Measurements from ENCODE around the gene UBE2I. TPM values are rescaled to one million over a fixed set of nuclear protein-coding genes. Genes with fewer than 3 reads are reported as not detected.

UBE2I gene
- total and polyA plus RNA-seq, 2 of the 4 experiments (the other 2 are of a cell fraction), result 30.8 to 140 TPM

- ATAC-seq (ENCODE audit: low read depth) (no peak), DNase-seq (no peak)
- H2BK120ac ChIP-seq (ENCODE audit: low read depth, low read length), result no peak overlapping the region
- no peak overlapping the region for H2AK9ac ChIP-seq (replicated peaks; ENCODE audit: low read depth, low read length, poor library complexity)
- H3K14ac ChIP-seq (replicated peaks; ENCODE audit: low read depth, low read length), result no peak overlapping the region
- BruUV-seq (replicated peaks), result no TSS peak
- H3K4ac ChIP-seq (ENCODE audit: low read depth, low read length), result no peak overlapping the region
- no peaks in the 10 kb centered on the region for H3K36me3 ChIP-seq (ENCODE audit: control insufficient read depth, insufficient read depth, low read length)
- ChIA-PET POLR2A (ENCODE audit: unreplicated experiment) (no interaction called here), CTCF (no interaction called here)
- H2AFZ ChIP-seq (replicated peaks; ENCODE audit: low read length, poor library complexity), result no peak overlapping the region
- H2BK15ac ChIP-seq (ENCODE audit: low read depth, low read length), result no peak overlapping the region
- H4K5ac ChIP-seq (ENCODE audit: low read depth, low read length), result no peak overlapping the region
- H4K20me1 ChIP-seq (ENCODE audit: insufficient read depth, low read length), result no peaks in the 10 kb centered on the region; the same call in 1 of the 2 replicates
- H2BK5ac ChIP-seq (ENCODE audit: low read depth, low read length, poor library complexity, severe bottlenecking), result no peak overlapping the region
- no peak overlapping the region for H3K4me2 ChIP-seq (ENCODE audit: low read depth, low read length)
- no peak overlapping the region for H4K8ac ChIP-seq (ENCODE audit: low read depth in 2 of 2, low read length in 2 of 2)
- TF ChIP-seq CHD1 (IDR thresholded peaks at IDR 0.05; ENCODE audit: low read depth, low read length) (no peak), CTCF (conservative IDR thresholded peaks at IDR 0.05; ENCODE audit: low read depth, low read length) (peak; percentile 26; the same call in 1 of the 2 replicates)
- no peaks in the 10 kb centered on the region for H3K9me3 ChIP-seq (ENCODE audit: control insufficient read depth, insufficient read depth, low read length)
- no peak overlapping the region for H3K23ac ChIP-seq (ENCODE audit: low read depth, low read length)
- intact Hi-C loops (cut with micrococcal nuclease), result no loop called here
- no peak overlapping the region for H3K9ac ChIP-seq (ENCODE audit: low read depth, low read length)
- in situ Hi-C loops (cut with MboI; ENCODE audit: low sequenced_read_pairs), result no loop called here
- dilution Hi-C loops (cut with HindIII; ENCODE audit: low sequenced_read_pairs, unreplicated experiment), result no loop called here
- H3K18ac ChIP-seq (ENCODE audit: low read depth, low read length), result no peak overlapping the region
- no peak overlapping the region for H4K91ac ChIP-seq (ENCODE audit: insufficient read depth, low read depth, low read length)
- H3K4me3 ChIP-seq (ENCODE audit: insufficient read depth, low read depth, low read length), result no peak overlapping the region
- H3K27ac ChIP-seq (ENCODE audit: insufficient read depth, low read length), result no peak overlapping the region
- H2AK5ac ChIP-seq (ENCODE audit: low read depth, low read length), result no peak overlapping the region
- H2BK20ac ChIP-seq (ENCODE audit: low read depth, low read length), result no peak overlapping the region
- H3K9me1 ChIP-seq (ENCODE audit: insufficient read depth, low read length), result no peaks in the 10 kb centered on the region
- H3K4me1 ChIP-seq (ENCODE audit: control insufficient read depth, insufficient read depth, low read length), result 0 out of 2 replicates have a peak, but pooled peaks cover 2% of the 10 kb centered on the region
- H3K56ac ChIP-seq (ENCODE audit: extremely low read depth, insufficient read depth, low read length), result no peak overlapping the region
- peaks cover 36% of the 10 kb centered on the region for H3K27me3 ChIP-seq (ENCODE audit: control insufficient read depth, insufficient read depth, low read length)
- WGBS, 2 experiments (ENCODE audit: extremely low coverage in 2 of 2, insufficient read length in 1 of 2), result 58% methylated on average over 18 of the region's 30 CpGs; no CpG with 5 or more reads in 1 of the 2 experiments
- no peaks in the 10 kb centered on the region for H3K79me1 ChIP-seq (ENCODE audit: low read depth in 1 of 2, low read length in 2 of 2)
Measured at GRCh38 chr16:1338119-1338730, 28.8 kb downstream of the UBE2I start.
